Measurements from ENCODE around the gene CTIF. TPM values are rescaled to one million over a fixed set of nuclear protein-coding genes. Genes with fewer than 3 reads are reported as not detected.

The CTIF gene
- total and polyA plus RNA-seq, 2 experiments from 2014 or later = 22.1 to 27.9 TPM

DNA sequence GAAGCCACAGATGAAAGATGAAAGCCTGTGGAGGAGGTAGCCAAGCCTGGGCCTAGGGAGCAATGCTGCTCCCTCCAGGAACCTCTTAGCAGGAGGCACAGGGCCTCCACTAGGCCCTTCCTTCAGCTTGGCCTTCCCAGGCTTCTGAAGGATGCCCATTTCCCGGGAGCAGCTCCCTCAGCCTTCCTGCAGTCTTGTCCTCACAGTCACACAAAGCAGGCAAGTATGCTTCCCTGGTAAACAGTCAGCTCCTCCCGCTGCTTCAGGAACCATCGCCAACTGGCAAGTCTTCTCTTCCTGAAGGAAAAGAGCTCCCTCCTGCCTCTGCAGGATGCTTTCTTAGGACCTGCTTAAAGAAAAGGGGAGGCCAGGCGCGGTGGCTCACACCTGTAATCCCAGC lies 358.7 kb downstream of the CTIF start:
- no peaks in the 10 kb centered on the region for H3K9me3 ChIP-seq (ENCODE audit: low read depth)
- no peaks in the 10 kb centered on the region for H4K20me1 ChIP-seq (ENCODE audit: insufficient read depth, poor library complexity, severe bottlenecking)
- H3K4me1 ChIP-seq (ENCODE audit: insufficient read depth) = peaks cover 9% of the 10 kb centered on the region
- no peak overlapping the region for H2AFZ ChIP-seq
- no peaks in the 10 kb centered on the region for H3K9me2 ChIP-seq (replicated peaks; ENCODE audit: insufficient read depth)
- no peaks in the 10 kb centered on the region for H3K36me3 ChIP-seq (replicated peaks; ENCODE audit: insufficient read depth, low read depth)
- no peaks in the 10 kb centered on the region for H3K79me2 ChIP-seq
- H3K27ac ChIP-seq = no peak overlapping the region
- no peaks in the 10 kb centered on the region for H3K27me3 ChIP-seq
- peak; percentile 4 for DNase-seq (ENCODE audit: low spot score)
- no peak overlapping the region for H3K4me3 ChIP-seq
- 96% methylated on average over 5 of the region's 5 CpGs for WGBS (ENCODE audit: low lambda C conversion rate, missing lambda C conversion rate)
- H3K4me2 ChIP-seq = no peak overlapping the region
- TF ChIP-seq EZH2 (IDR thresholded peaks at IDR 0.05; ENCODE audit: borderline replicate concordance) = no peak
- TF ChIP-seq, protein P1, sequence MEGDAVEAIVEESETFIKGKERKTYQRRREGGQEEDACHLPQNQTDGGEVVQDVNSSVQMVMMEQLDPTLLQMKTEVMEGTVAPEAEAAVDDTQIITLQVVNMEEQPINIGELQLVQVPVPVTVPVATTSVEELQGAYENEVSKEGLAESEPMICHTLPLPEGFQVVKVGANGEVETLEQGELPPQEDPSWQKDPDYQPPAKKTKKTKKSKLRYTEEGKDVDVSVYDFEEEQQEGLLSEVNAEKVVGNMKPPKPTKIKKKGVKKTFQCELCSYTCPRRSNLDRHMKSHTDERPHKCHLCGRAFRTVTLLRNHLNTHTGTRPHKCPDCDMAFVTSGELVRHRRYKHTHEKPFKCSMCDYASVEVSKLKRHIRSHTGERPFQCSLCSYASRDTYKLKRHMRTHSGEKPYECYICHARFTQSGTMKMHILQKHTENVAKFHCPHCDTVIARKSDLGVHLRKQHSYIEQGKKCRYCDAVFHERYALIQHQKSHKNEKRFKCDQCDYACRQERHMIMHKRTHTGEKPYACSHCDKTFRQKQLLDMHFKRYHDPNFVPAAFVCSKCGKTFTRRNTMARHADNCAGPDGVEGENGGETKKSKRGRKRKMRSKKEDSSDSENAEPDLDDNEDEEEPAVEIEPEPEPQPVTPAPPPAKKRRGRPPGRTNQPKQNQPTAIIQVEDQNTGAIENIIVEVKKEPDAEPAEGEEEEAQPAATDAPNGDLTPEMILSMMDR (IDR thresholded peaks at IDR 0.05; ENCODE audit: poor library complexity) = no peak

DNA sequence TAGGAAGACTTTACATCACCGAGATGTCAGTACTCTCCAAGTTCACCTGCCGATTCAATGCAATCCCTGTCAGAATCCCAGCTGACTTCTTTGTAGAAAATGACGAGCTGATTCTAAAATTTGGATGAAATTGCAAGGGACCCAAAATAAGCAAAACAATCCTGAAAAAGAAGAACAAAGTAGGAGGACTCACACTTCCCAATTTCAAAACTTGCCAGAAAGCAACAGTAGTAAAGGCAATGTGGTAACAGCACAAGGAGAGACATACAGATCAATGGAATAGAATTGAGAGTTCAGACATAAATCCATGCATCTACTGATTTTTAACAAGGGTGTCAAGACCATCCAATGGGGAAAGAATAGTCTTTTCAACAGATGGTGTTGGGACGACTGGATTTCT lies 359.7 kb downstream of the CTIF start:
- no peak for TF ChIP-seq EZH2 (IDR thresholded peaks at IDR 0.05; ENCODE audit: borderline replicate concordance)
- TF ChIP-seq EZH2phosphoT487 (IDR thresholded peaks at IDR 0.05; ENCODE audit: low read depth, severe bottlenecking, unreplicated experiment) = no peak
- TF ChIP-seq, protein P1 (IDR thresholded peaks at IDR 0.05; ENCODE audit: poor library complexity) = no peak
- no peaks in the 10 kb centered on the region for H3K79me2 ChIP-seq
- H3K4me3 ChIP-seq = no peak overlapping the region
- H3K4me2 ChIP-seq = no peak overlapping the region
- H4K20me1 ChIP-seq (ENCODE audit: insufficient read depth, poor library complexity, severe bottlenecking) = no peaks in the 10 kb centered on the region
- H3K27me3 ChIP-seq = no peaks in the 10 kb centered on the region
- no peaks in the 10 kb centered on the region for H3K9me3 ChIP-seq (ENCODE audit: low read depth)
- H3K36me3 ChIP-seq (replicated peaks; ENCODE audit: insufficient read depth, low read depth) = no peaks in the 10 kb centered on the region
- DNase-seq (ENCODE audit: low spot score) = no peak
- H3K4me1 ChIP-seq (ENCODE audit: insufficient read depth) = peaks cover 12% of the 10 kb centered on the region
- 93% methylated on average over 4 of the region's 4 CpGs for WGBS (ENCODE audit: low lambda C conversion rate, missing lambda C conversion rate)
- H3K9me2 ChIP-seq (replicated peaks; ENCODE audit: insufficient read depth) = no peaks in the 10 kb centered on the region
- no peak overlapping the region for H2AFZ ChIP-seq
- H3K27ac ChIP-seq = no peak overlapping the region

DNA sequence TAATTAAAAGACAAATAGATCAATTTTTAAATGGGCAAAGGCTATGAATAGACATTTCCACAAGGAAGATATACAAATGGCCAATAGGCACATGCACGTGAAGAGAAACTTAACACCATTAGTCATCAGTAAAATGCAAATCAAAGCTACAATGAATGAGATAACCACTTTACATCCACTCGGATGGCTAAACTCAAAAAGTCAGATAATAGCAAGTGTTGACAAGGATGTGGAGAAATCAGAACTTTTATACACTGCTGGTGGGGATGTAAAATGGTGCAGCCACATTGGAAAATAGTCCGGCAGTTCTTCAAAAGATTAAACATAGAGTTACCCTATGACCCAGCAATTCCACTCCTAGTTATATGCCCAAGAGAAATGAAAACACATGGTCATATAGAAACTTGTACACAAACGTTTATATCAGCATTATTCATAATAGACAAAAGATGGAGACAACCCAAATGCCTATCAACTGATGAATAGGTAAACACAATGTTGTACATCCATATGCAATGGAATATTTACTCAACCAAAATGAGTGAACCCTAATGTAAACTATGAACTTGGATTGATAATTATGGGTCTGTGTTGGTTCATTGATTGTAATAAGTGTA lies 360.8 kb downstream of the CTIF start:
- H3K9me2 ChIP-seq (replicated peaks; ENCODE audit: insufficient read depth) = no peaks in the 10 kb centered on the region
- no peak overlapping the region for H3K4me3 ChIP-seq
- no peaks in the 10 kb centered on the region for H3K27me3 ChIP-seq
- no peak overlapping the region for H2AFZ ChIP-seq
- no peak for DNase-seq (ENCODE audit: low spot score)
- no peak overlapping the region for H3K4me2 ChIP-seq
- TF ChIP-seq EZH2phosphoT487 (IDR thresholded peaks at IDR 0.05; ENCODE audit: low read depth, severe bottlenecking, unreplicated experiment) (no peak), EZH2 (IDR thresholded peaks at IDR 0.05; ENCODE audit: borderline replicate concordance) (no peak)
- TF ChIP-seq, protein P1 (IDR thresholded peaks at IDR 0.05; ENCODE audit: poor library complexity) = no peak
- H3K4me1 ChIP-seq (ENCODE audit: insufficient read depth) = peaks cover 12% of the 10 kb centered on the region
- no peaks in the 10 kb centered on the region for H3K9me3 ChIP-seq (ENCODE audit: low read depth)
- no peak overlapping the region for H3K27ac ChIP-seq
- 93% methylated on average over 4 of the region's 4 CpGs for WGBS (ENCODE audit: low lambda C conversion rate, missing lambda C conversion rate)
- no peaks in the 10 kb centered on the region for H3K36me3 ChIP-seq (replicated peaks; ENCODE audit: insufficient read depth, low read depth)
- H3K79me2 ChIP-seq = no peaks in the 10 kb centered on the region
- no peaks in the 10 kb centered on the region for H4K20me1 ChIP-seq (ENCODE audit: insufficient read depth, poor library complexity, severe bottlenecking)

Data from hepatocyte (in vitro differentiated cells).